Hepatocyte (in vitro differentiated cells): Measurements from ENCODE around the gene SPEG. TPM values are rescaled to one million over a fixed set of nuclear protein-coding genes. Genes with fewer than 3 reads are reported as not detected.

Source experiments
- DNase-seq: peaks from one replicate; pipeline ENCODE4 v3.0.0-alpha.2; 2016; ENCODE audit warnings: low spot score
- H2AFZ ChIP-seq: fragments of 200-600 bp; sonication (generic); 2 replicates; pipeline ENCODE4 v1.6.0; 2016; ENCODE audit warnings: antibody characterized with exemption, mild to moderate bottlenecking
- H3K27ac ChIP-seq: fragments of 200-600 bp; sonication (generic); 2 replicates; pipeline ENCODE4 v1.5.1; 2016; ENCODE audit warnings: mild to moderate bottlenecking
- H3K27me3 ChIP-seq: fragments of 200-600 bp; sonication (generic); 2 replicates; pipeline ENCODE4 v1.6.1; 2016
- H3K36me3 ChIP-seq: fragments of 200-600 bp; sonication (generic); replicated peaks from 2 replicates; pipeline ENCODE4 v1.5.1; 2016; ENCODE audit warnings: low read depth; ENCODE audit not compliant: insufficient read depth
- H3K4me1 ChIP-seq: fragments of 200-600 bp; sonication (generic); 2 replicates; pipeline ENCODE4 v1.5.1; 2016; ENCODE audit warnings: mild to moderate bottlenecking, moderate library complexity; ENCODE audit not compliant: insufficient read depth
- H3K4me2 ChIP-seq: fragments of 200-600 bp; sonication (generic); 2 replicates; pipeline ENCODE4 v1.6.0; 2016
- H3K4me3 ChIP-seq: fragments of 200-600 bp; sonication (generic); 2 replicates; pipeline ENCODE4 v1.5.1; 2016; ENCODE audit warnings: mild to moderate bottlenecking
- H3K79me2 ChIP-seq: fragments of 200-600 bp; sonication (generic); 2 replicates; pipeline ENCODE4 v1.6.0; 2017; ENCODE audit warnings: mild to moderate bottlenecking
- H3K9me2 ChIP-seq: fragments of 200-600 bp; sonication (generic); replicated peaks from 2 replicates; pipeline ENCODE4 v1.6.0; 2017; ENCODE audit warnings: mild to moderate bottlenecking; ENCODE audit not compliant: insufficient read depth
- H3K9me3 ChIP-seq: fragments of 200-600 bp; sonication (generic); 2 replicates; pipeline ENCODE4 v1.5.1; 2016; ENCODE audit warnings: low read depth, mild to moderate bottlenecking
- H4K20me1 ChIP-seq: fragments of 200-600 bp; sonication (generic); 2 replicates; pipeline ENCODE4 v1.6.0; 2016; ENCODE audit warnings: mild to moderate bottlenecking; ENCODE audit not compliant: insufficient read depth, poor library complexity, severe bottlenecking
- EZH2 ChIP-seq: fragments of 200-600 bp; sonication (generic); IDR thresholded peaks from 2 replicates; pipeline ENCODE4 v1.6.1; 2016; ENCODE audit warnings: antibody characterized with exemption, mild to moderate bottlenecking, borderline replicate concordance
- EZH2phosphoT487 ChIP-seq: fragments of 200-600 bp; sonication (generic); IDR thresholded peaks from one replicate; pipeline ENCODE4 v1.6.1; 2018; ENCODE audit warnings: antibody characterized with exemption, mild to moderate bottlenecking, low read depth, moderate library complexity; ENCODE audit not compliant: unreplicated experiment, severe bottlenecking
- WGBS: methylation state at CpG from one replicate; pipeline ENCODE4 v1.1.6; 2016; ENCODE audit warnings: low lambda C conversion rate; ENCODE audit errors: missing lambda C conversion rate; 5-methylcytosine and 5-hydroxymethylcytosine counted together
- polyA plus RNA-seq: library from polyadenylated mRNA; unstranded; fragments of >200 nt; fragmentation: Nextera tagmentation; extraction: Ambion mirVana; gene quantifications from 2 replicates; pipeline ENCODE4 v1.2.1, GENCODE V29; 2016
- total RNA-seq: library from RNA; depleted of rRNA; stranded (reverse); fragments of >200 nt; gene quantifications from 2 replicates; pipeline ENCODE4 v1.2.3, GENCODE V29; 2014
- TF ChIP-seq, protein P1 (sequence below): fragments of 200-600 bp; sonication (generic); IDR thresholded peaks from 2 replicates; pipeline ENCODE4 v1.5.1; 2016; ENCODE audit warnings: antibody characterized with exemption, mild to moderate bottlenecking; ENCODE audit not compliant: poor library complexity

SPEG gene
- total and polyA plus RNA-seq, 2 experiments from 2014 or later = 21.6 to 40.0 TPM

DNA sequence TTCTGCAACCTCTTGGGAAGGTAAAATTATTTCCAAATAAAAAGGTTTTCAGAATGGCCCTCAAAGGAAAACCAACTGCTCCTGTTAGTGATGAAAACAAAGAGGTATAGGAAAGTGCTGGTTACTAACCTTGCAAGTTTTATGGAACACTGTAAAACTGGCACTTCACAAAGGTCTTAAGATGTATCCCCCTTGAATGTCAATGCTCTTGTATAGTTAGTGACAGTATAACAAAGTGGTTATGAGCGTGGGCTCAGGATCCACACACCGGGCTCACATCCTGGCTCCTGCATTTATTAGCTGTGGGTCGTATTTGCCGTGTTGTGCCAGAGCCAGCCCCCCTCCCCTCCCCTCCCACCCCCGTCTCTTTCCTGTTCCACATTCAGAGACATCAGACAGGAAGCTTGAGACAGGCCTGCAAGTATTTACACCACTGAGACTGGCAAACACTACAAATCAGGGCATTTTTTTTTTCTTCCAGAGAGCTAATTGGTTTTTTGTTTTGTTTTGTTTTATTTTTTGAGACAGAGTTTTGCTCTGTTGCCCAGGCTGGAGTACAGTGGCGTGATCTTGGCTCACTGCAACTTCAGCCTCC lies 37.7 kb upstream of the SPEG start:
- Histone ChIP-seq H3K9me3 (no peaks in the 10 kb centered on the region), H3K4me3 (no peak overlapping the region), H3K4me1 (peaks cover 36% of the 10 kb centered on the region), H3K4me2 (no peak overlapping the region), H4K20me1 (no peaks in the 10 kb centered on the region), H3K27me3 (no peaks in the 10 kb centered on the region), H3K79me2 (no peaks in the 10 kb centered on the region), H3K27ac (peak overlapping the region; percentile 66), H3K9me2 (no peaks in the 10 kb centered on the region), H3K36me3 (no peaks in the 10 kb centered on the region), H2AFZ (no peak overlapping the region)
- no peak for DNase-seq
- TF ChIP-seq EZH2 (no peak), EZH2phosphoT487 (no peak)
- TF ChIP-seq, protein P1, sequence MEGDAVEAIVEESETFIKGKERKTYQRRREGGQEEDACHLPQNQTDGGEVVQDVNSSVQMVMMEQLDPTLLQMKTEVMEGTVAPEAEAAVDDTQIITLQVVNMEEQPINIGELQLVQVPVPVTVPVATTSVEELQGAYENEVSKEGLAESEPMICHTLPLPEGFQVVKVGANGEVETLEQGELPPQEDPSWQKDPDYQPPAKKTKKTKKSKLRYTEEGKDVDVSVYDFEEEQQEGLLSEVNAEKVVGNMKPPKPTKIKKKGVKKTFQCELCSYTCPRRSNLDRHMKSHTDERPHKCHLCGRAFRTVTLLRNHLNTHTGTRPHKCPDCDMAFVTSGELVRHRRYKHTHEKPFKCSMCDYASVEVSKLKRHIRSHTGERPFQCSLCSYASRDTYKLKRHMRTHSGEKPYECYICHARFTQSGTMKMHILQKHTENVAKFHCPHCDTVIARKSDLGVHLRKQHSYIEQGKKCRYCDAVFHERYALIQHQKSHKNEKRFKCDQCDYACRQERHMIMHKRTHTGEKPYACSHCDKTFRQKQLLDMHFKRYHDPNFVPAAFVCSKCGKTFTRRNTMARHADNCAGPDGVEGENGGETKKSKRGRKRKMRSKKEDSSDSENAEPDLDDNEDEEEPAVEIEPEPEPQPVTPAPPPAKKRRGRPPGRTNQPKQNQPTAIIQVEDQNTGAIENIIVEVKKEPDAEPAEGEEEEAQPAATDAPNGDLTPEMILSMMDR = no peak
- 47% methylated on average over 6 of the region's 6 CpGs for WGBS

DNA sequence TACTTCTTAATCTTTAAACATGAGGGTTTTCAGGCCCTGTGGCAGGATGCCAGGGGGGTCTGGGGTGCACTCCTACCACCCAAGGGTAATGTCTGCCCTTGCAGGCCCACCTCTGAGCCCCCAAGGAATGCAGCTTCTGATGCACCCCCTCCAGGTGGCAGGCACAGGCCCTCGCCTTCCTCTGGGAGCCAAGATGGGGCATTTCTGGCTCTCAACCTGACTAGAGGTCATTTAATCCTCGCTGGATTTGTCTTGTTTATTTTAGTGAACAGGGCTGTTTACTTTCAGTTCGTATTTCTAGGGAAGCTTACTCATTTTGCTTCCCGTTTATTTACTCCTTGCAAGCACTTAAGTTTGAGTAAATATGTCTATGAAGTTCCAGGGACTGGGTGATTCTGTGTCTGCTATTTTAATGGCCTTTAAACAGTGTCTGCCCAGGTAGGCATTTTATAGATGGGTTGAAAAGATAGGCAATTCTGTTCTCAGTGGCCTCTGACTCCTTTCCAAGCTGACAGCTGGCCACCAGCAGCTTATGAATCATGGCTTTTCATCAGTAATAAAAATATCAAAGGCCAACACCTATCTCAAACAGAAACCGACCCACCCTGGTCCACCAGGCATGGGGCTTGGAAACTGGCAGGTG lies 35.8 kb upstream of the SPEG start:
- Histone ChIP-seq H3K4me2 (peak overlapping the region; percentile 57), H3K36me3 (no peaks in the 10 kb centered on the region), H3K4me3 (no peak overlapping the region), H3K27ac (peak overlapping the region; percentile 74), H3K79me2 (no peaks in the 10 kb centered on the region), H3K9me2 (no peaks in the 10 kb centered on the region), H2AFZ (no peak overlapping the region), H3K4me1 (peaks cover 44% of the 10 kb centered on the region), H3K27me3 (no peaks in the 10 kb centered on the region), H4K20me1 (no peaks in the 10 kb centered on the region), H3K9me3 (no peaks in the 10 kb centered on the region)
- TF ChIP-seq EZH2 (no peak), EZH2phosphoT487 (peak; percentile 93)
- TF ChIP-seq, protein P1 = peak; percentile 11
- 12% methylated on average over 5 of the region's 5 CpGs for WGBS
- peak; percentile 66 for DNase-seq

DNA sequence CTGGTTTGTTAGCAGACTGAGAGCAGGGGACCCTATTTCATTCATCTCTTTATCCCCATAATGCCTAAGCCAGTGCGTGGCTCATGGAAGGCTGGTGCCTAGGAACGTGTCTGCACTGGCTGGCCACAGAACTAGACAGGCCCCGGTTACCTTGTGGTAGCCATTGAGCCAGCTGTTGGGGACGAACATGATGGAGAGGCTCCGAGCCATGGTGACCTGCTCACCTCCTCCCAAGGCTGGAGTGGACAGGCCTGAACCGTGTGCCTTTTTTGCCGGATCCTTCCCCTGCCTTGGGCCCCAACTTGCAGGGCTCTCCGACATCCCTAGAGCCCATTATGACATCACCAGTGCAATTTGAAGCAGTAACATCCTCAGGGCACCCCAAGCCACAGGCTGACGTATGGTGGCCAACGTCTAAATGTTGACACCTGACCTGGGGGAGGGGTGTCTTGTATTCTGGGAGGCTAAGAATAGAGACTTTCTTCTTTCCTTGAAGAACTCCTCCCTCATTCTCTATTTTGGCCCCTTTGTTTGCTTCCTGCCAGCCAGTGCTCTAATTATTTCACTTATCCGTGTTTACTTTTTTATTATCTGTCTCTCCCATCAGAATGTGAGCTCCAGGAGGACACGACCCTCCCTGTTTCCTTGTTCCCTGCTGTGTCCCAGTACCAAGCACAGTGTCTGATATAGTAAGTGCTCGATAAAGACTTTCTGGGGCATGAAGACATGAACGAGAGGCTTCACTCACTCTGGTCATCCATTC lies 34.7 kb upstream of the SPEG start:
- 47% methylated on average over 14 of the region's 14 CpGs for WGBS
- Histone ChIP-seq H3K36me3 (no peaks in the 10 kb centered on the region), H2AFZ (no peak overlapping the region), H3K9me2 (no peaks in the 10 kb centered on the region), H3K4me3 (no peak overlapping the region), H4K20me1 (no peaks in the 10 kb centered on the region), H3K27ac (peak overlapping the region; percentile 74), H3K79me2 (no peaks in the 10 kb centered on the region), H3K27me3 (no peaks in the 10 kb centered on the region), H3K4me2 (peak overlapping the region; percentile 57), H3K9me3 (no peaks in the 10 kb centered on the region), H3K4me1 (peaks cover 53% of the 10 kb centered on the region)
- DNase-seq = no peak
- TF ChIP-seq, protein P1 = no peak
- TF ChIP-seq EZH2phosphoT487 (no peak), EZH2 (no peak)
